ENCODE measurements around the gene TBX5.

TBX5 gene

GRCh38 chr12:114306646-114307045, 99.3 kb downstream of the TBX5 start:
- no peak for TF ChIP-seq CTCF (IDR thresholded peaks at IDR 0.05; ENCODE audit: borderline replicate concordance, control extremely low read depth, extremely low read depth, insufficient read depth, missing control alignments)
- in situ Hi-C loops (cut with MboI; ENCODE audit: low sequenced_read_pairs, unreplicated experiment): no loop called here
- no peak for DNase-seq (ENCODE audit: low spot score)

- no peak for TF ChIP-seq CTCF (IDR thresholded peaks at IDR 0.05; ENCODE audit: borderline replicate concordance, control extremely low read depth, extremely low read depth, insufficient read depth, missing control alignments)
- no peak for DNase-seq (ENCODE audit: low spot score)
- in situ Hi-C loops (cut with MboI; ENCODE audit: low sequenced_read_pairs, unreplicated experiment): no loop called here
Measured at GRCh38 chr12:114305446-114305845, 100.5 kb downstream of the TBX5 start.

Data from GM13976 (cell line).